ENCODE data around the gene ACIN1. TPM values are rescaled to one million over a fixed set of nuclear protein-coding genes. Genes with fewer than 3 reads are reported as not detected.

The ACIN1 gene
- total and polyA plus RNA-seq, 2 of the 8 experiments (the other 6 are each of a cell fraction or from before 2014, with no cell fraction given): 132 to 233 TPM

GRCh38 chr14:23057757-23058653, 36.9 kb downstream of the ACIN1 start (continued):
- TF ChIP-seq ATF2 (IDR thresholded peaks at IDR 0.05; ENCODE audit: low read length) (0 out of 2 replicates have a peak, but pooled peaks have one; percentile 23), TAF1 (IDR thresholded peaks at IDR 0.05; ENCODE audit: low read depth, low read length) (0 out of 2 replicates have a peak, but pooled peaks have one; percentile 43), TEAD4 (IDR thresholded peaks at IDR 0.05; ENCODE audit: low read depth, low read length) (no peak), POLR2AphosphoS5 (IDR thresholded peaks at IDR 0.05; ENCODE audit: low read depth, low read length) (peak; percentile 84), CREB1 (IDR thresholded peaks at IDR 0.05) (0 out of 2 replicates have a peak, but pooled peaks have one; percentile 6), RXRA (IDR thresholded peaks at IDR 0.05; ENCODE audit: insufficient read depth, low read depth, low read length) (no peak), JUN (IDR thresholded peaks at IDR 0.05; ENCODE audit: low read depth, low read length) (no peak), EP300 (IDR thresholded peaks at IDR 0.05; ENCODE audit: borderline replicate concordance in 1 of 2, low read depth in 2 of 2, low read length in 2 of 2) (no peak), RAD21 (IDR thresholded peaks at IDR 0.05 in 1 of 2, conservative IDR thresholded peaks at IDR 0.05 in 1 of 2; ENCODE audit: low read depth in 2 of 2, low read length in 2 of 2) (peak; percentile 79 to 80), KDM4A (IDR thresholded peaks at IDR 0.05; ENCODE audit: low read depth, low read length, severe bottlenecking) (peak; percentile 43), MAFK (IDR thresholded peaks at IDR 0.05; ENCODE audit: low read depth, low read length) (0 out of 2 replicates have a peak, but pooled peaks have one; percentile 17), TCF12 (IDR thresholded peaks at IDR 0.05; ENCODE audit: low read depth, low read length) (no peak), CTCF (IDR thresholded peaks at IDR 0.05; ENCODE audit: control extremely low read depth in 1 of 3, insufficient read depth in 1 of 3, low read depth in 1 of 3, low read length in 3 of 3) (peak; percentile 87 to 96 (median 95)), CHD2 (IDR thresholded peaks at IDR 0.05; ENCODE audit: low read length) (peak; percentile 59; the same call in 1 of the 2 replicates), MAX (IDR thresholded peaks at IDR 0.05) (peak; percentile 38; the same call in 1 of the 2 replicates)
- TF ChIP-seq, protein P1, sequence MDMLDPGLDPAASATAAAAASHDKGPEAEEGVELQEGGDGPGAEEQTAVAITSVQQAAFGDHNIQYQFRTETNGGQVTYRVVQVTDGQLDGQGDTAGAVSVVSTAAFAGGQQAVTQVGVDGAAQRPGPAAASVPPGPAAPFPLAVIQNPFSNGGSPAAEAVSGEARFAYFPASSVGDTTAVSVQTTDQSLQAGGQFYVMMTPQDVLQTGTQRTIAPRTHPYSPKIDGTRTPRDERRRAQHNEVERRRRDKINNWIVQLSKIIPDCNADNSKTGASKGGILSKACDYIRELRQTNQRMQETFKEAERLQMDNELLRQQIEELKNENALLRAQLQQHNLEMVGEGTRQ (IDR thresholded peaks at IDR 0.05; ENCODE audit: low read length): peak; percentile 61
